Measurements from ENCODE around the gene CPOX. TPM values are rescaled to one million over a fixed set of nuclear protein-coding genes. Genes with fewer than 3 reads are reported as not detected.

Gene CPOX
- total and polyA plus RNA-seq, 4 experiments from 2014 or later = 3.3 to 41.3 (median 24.6) TPM

- POLR2A ChIA-PET (ENCODE audit: partially characterized antibody) = no interaction called here
- Histone ChIP-seq H3K4me3 (ENCODE audit: low read length in 2 of 2) (no peak overlapping the region), H3K36me3 (ENCODE audit: insufficient read depth, low read length) (no peaks in the 10 kb centered on the region), H3K9me3 (ENCODE audit: control insufficient read depth in 1 of 2, low read length in 2 of 2) (no peaks in the 10 kb centered on the region), H3K27me3 (ENCODE audit: insufficient read depth, low read length) (no peaks in the 10 kb centered on the region), H3K27ac (ENCODE audit: low read depth, low read length) (no peak overlapping the region), H3K4me1 (ENCODE audit: insufficient read depth, low read length) (no peaks in the 10 kb centered on the region)
- Mint-ChIP-seq H3K36me3 (no peaks in the 10 kb centered on the region), H3K4me3 (no peak overlapping the region), H3K27me3 (no peaks in the 10 kb centered on the region), H3K9me3 (peaks cover 0 to 2% (median 0%) of the 10 kb centered on the region in 8 donors), H3K27ac (no peak overlapping the region), H3K4me1 (no peaks in the 10 kb centered on the region)
- DNase-seq = no peak
- intact Hi-C loops (cut with micrococcal nuclease) = no loop called here
- CTCF ChIA-PET (ENCODE audit: partially characterized antibody) = no interaction called here
These were observed 30.3 kb upstream of the CPOX start for GRCh38 chr3:98623572-98624280.

GRCh38 chr3:98617841-98618240, 24.4 kb upstream of the CPOX start:
- intact Hi-C loops (cut with micrococcal nuclease) = no loop called here
- no peaks in the 10 kb centered on the region for H3K27me3 ChIP-seq (ENCODE audit: insufficient read depth, low read length)
- no peaks in the 10 kb centered on the region for H3K4me1 ChIP-seq (ENCODE audit: insufficient read depth, low read length)
- DNase-seq = no peak
- H3K4me1 Mint-ChIP-seq = no peaks in the 10 kb centered on the region
- no peak overlapping the region for H3K4me3 Mint-ChIP-seq
- ChIA-PET POLR2A (ENCODE audit: partially characterized antibody) (no interaction called here), CTCF (ENCODE audit: partially characterized antibody) (no interaction called here)
- H3K27ac Mint-ChIP-seq = no peak overlapping the region
- no peaks in the 10 kb centered on the region for H3K36me3 Mint-ChIP-seq
- H3K27me3 Mint-ChIP-seq = peaks cover 0 to under 1% of the 10 kb centered on the region in 2 donors
- H3K27ac ChIP-seq (ENCODE audit: low read depth, low read length) = no peak overlapping the region
- H3K36me3 ChIP-seq (ENCODE audit: insufficient read depth, low read length) = no peaks in the 10 kb centered on the region
- H3K9me3 Mint-ChIP-seq = peaks cover 0 to 4% (median 0%) of the 10 kb centered on the region in 8 donors
- no peak overlapping the region for H3K4me3 ChIP-seq (ENCODE audit: low read length in 2 of 2)
- no peaks in the 10 kb centered on the region for H3K9me3 ChIP-seq (ENCODE audit: control insufficient read depth in 1 of 2, low read length in 2 of 2)

GRCh38 chr3:98613616-98614015, 20.2 kb upstream of the CPOX start:
- Histone ChIP-seq H3K27ac (ENCODE audit: low read depth, low read length) (no peak overlapping the region), H3K27me3 (ENCODE audit: insufficient read depth, low read length) (no peaks in the 10 kb centered on the region), H3K9me3 (ENCODE audit: control insufficient read depth in 1 of 2, low read length in 2 of 2) (no peaks in the 10 kb centered on the region), H3K4me3 (ENCODE audit: low read length in 2 of 2) (no peak overlapping the region), H3K36me3 (ENCODE audit: insufficient read depth, low read length) (no peaks in the 10 kb centered on the region), H3K4me1 (ENCODE audit: insufficient read depth, low read length) (no peaks in the 10 kb centered on the region)
- Mint-ChIP-seq H3K36me3 (peaks cover 0 to 4% of the 10 kb centered on the region in 2 donors), H3K9me3 (peaks cover 4 to 29% (median 17%) of the 10 kb centered on the region in 8 donors), H3K27me3 (peaks cover 6 to 9% of the 10 kb centered on the region in 2 donors), H3K27ac (no peak overlapping the region), H3K4me3 (no peak overlapping the region), H3K4me1 (no peaks in the 10 kb centered on the region)
- DNase-seq = no peak
- ChIA-PET POLR2A (ENCODE audit: partially characterized antibody) (no interaction called here), CTCF (ENCODE audit: partially characterized antibody) (interaction anchor here (1.3 kb wide), 1 partner anchor 9 kb away, joined by 3 read pairs; no protein-coding TSS in a partner anchor)
- intact Hi-C loops (cut with micrococcal nuclease) = no loop called here

GRCh38 chr3:98612996-98613517, 19.6 kb upstream of the CPOX start:
- ChIA-PET POLR2A (ENCODE audit: partially characterized antibody) (no interaction called here), CTCF (ENCODE audit: partially characterized antibody) (interaction anchor here (1.3 kb wide), 1 partner anchor 8 kb away, joined by 3 read pairs; no protein-coding TSS in a partner anchor)
- Mint-ChIP-seq H3K9me3 (peaks cover 4 to 29% (median 17%) of the 10 kb centered on the region in 8 donors), H3K36me3 (peaks cover 0 to 4% of the 10 kb centered on the region in 2 donors), H3K4me3 (no peak overlapping the region), H3K27ac (no peak overlapping the region), H3K4me1 (no peaks in the 10 kb centered on the region), H3K27me3 (peaks cover 6 to 9% of the 10 kb centered on the region in 2 donors)
- H3K27me3 ChIP-seq (ENCODE audit: insufficient read depth, low read length) = no peaks in the 10 kb centered on the region
- intact Hi-C loops (cut with micrococcal nuclease) = no loop called here
- H3K9me3 ChIP-seq (ENCODE audit: control insufficient read depth in 1 of 2, low read length in 2 of 2) = no peaks in the 10 kb centered on the region
- no peak overlapping the region for H3K27ac ChIP-seq (ENCODE audit: low read depth, low read length)
- H3K4me1 ChIP-seq (ENCODE audit: insufficient read depth, low read length) = no peaks in the 10 kb centered on the region
- DNase-seq = no peak
- H3K4me3 ChIP-seq (ENCODE audit: low read length in 2 of 2) = no peak overlapping the region
- no peaks in the 10 kb centered on the region for H3K36me3 ChIP-seq (ENCODE audit: insufficient read depth, low read length)

- POLR2A ChIA-PET (ENCODE audit: partially characterized antibody) = no interaction called here
- Histone ChIP-seq H3K36me3 (ENCODE audit: insufficient read depth, low read length) (no peaks in the 10 kb centered on the region), H3K4me1 (ENCODE audit: insufficient read depth, low read length) (no peaks in the 10 kb centered on the region), H3K4me3 (ENCODE audit: low read length in 2 of 2) (no peak overlapping the region), H3K27me3 (ENCODE audit: insufficient read depth, low read length) (no peaks in the 10 kb centered on the region), H3K27ac (ENCODE audit: low read depth, low read length) (no peak overlapping the region), H3K9me3 (ENCODE audit: control insufficient read depth in 1 of 2, low read length in 2 of 2) (no peaks in the 10 kb centered on the region)
- Mint-ChIP-seq H3K4me3 (peak overlapping the region in 1 of 8 donors; percentile 17), H3K9me3 (peaks cover 4 to 29% (median 17%) of the 10 kb centered on the region in 8 donors), H3K27ac (no peak overlapping the region), H3K4me1 (no peaks in the 10 kb centered on the region), H3K36me3 (peaks cover 0 to 4% of the 10 kb centered on the region in 2 donors), H3K27me3 (peaks cover 6 to 9% of the 10 kb centered on the region in 2 donors)
- CTCF ChIA-PET (ENCODE audit: partially characterized antibody) = interaction anchor here (1.7 kb wide), 1 partner anchor 15 kb away, joined by 7 read pairs; no protein-coding TSS in a partner anchor
- no peak for DNase-seq
- intact Hi-C loops (cut with micrococcal nuclease) = no loop called here
These were observed 19.2 kb upstream of the CPOX start for GRCh38 chr3:98612587-98612986.

- Mint-ChIP-seq H3K36me3 (peaks cover 0 to 4% of the 10 kb centered on the region in 2 donors), H3K4me3 (no peak overlapping the region), H3K4me1 (no peaks in the 10 kb centered on the region), H3K27me3 (peaks cover 17 to 19% of the 10 kb centered on the region in 2 donors), H3K9me3 (peaks cover 4 to 25% (median 19%) of the 10 kb centered on the region in 8 donors), H3K27ac (no peak overlapping the region)
- Histone ChIP-seq H3K9me3 (ENCODE audit: control insufficient read depth in 1 of 2, low read length in 2 of 2) (no peaks in the 10 kb centered on the region), H3K27ac (ENCODE audit: low read depth, low read length) (no peak overlapping the region), H3K36me3 (ENCODE audit: insufficient read depth, low read length) (no peaks in the 10 kb centered on the region), H3K4me3 (ENCODE audit: low read length in 2 of 2) (no peak overlapping the region), H3K4me1 (ENCODE audit: insufficient read depth, low read length) (no peaks in the 10 kb centered on the region), H3K27me3 (ENCODE audit: insufficient read depth, low read length) (no peaks in the 10 kb centered on the region)
- intact Hi-C loops (cut with micrococcal nuclease) = no loop called here
- CTCF ChIA-PET (ENCODE audit: partially characterized antibody) = interaction anchor here (1.0 kb wide), 1 partner anchor 166 kb away, joined by 3 read pairs; no protein-coding TSS in a partner anchor
- DNase-seq = no peak
- POLR2A ChIA-PET (ENCODE audit: partially characterized antibody) = no interaction called here
These were observed 14.6 kb upstream of the CPOX start for GRCh38 chr3:98608029-98608428.

- ChIA-PET CTCF (ENCODE audit: partially characterized antibody) (interaction anchor here (0.9 to 2.3 kb wide), 5 partner anchors 9 to 274 kb away, joined by 3 to 6 read pairs (median 4); no protein-coding TSS in a partner anchor), POLR2A (ENCODE audit: partially characterized antibody) (no interaction called here)
- Mint-ChIP-seq H3K4me3 (no peak overlapping the region), H3K36me3 (no peaks in the 10 kb centered on the region), H3K9me3 (peaks cover 0 to 5% (median 1%) of the 10 kb centered on the region in 8 donors), H3K27me3 (peaks cover 7 to 12% of the 10 kb centered on the region in 2 donors), H3K4me1 (no peaks in the 10 kb centered on the region), H3K27ac (no peak overlapping the region)
- Histone ChIP-seq H3K27me3 (ENCODE audit: insufficient read depth, low read length) (no peaks in the 10 kb centered on the region), H3K4me3 (ENCODE audit: low read length in 2 of 2) (no peak overlapping the region), H3K36me3 (ENCODE audit: insufficient read depth, low read length) (no peaks in the 10 kb centered on the region), H3K9me3 (ENCODE audit: control insufficient read depth in 1 of 2, low read length in 2 of 2) (no peaks in the 10 kb centered on the region), H3K4me1 (ENCODE audit: insufficient read depth, low read length) (no peaks in the 10 kb centered on the region), H3K27ac (ENCODE audit: low read depth, low read length) (no peak overlapping the region)
- intact Hi-C loops (cut with micrococcal nuclease) = loop anchor here (5.0 kb wide), 1 partner anchor 209 kb away; no protein-coding TSS in a partner anchor
- no peak for DNase-seq
These were observed 10.2 kb upstream of the CPOX start for GRCh38 chr3:98603580-98603979.
